Measurements from ENCODE around the gene PHF12.
"Not testable (repeated sequence)": the region's sequence is repeated elsewhere in the genome, so short reads cannot be mapped to it uniquely, and the experiment has no call there.

GRCh38 chr17:28893248-28894183 lies 57.8 kb downstream of the PHF12 start:
- TF ChIP-seq CTCF (conservative IDR thresholded peaks at IDR 0.05); EZH2 (IDR thresholded peaks at IDR 0.05; ENCODE audit: low read depth): not testable (repeated sequence)
